Natural killer cell (primary cell): ENCODE measurements around the gene NFIA. TPM values are rescaled to one million over a fixed set of nuclear protein-coding genes. Genes with fewer than 3 reads are reported as not detected.

Experiments used
- ATAC-seq, 3 donors: fragments of 150-1000 bp in 2 of 3; fragments of 200-7000 bp in 1 of 3; cut with Tn5 transposase; 1 replicate in 1 of 3; 2 replicates in 2 of 3; pipeline ENCODE4 v1.10.0; 2021; ENCODE audit warnings: mild to moderate bottlenecking in 2 of 3, moderate library complexity in 2 of 3
- DNase-seq, 2 donors: peaks; one replicate each; pipeline versions ENCODE4 v3.0.0 to v3.0.0-alpha.2; 2013 to 2021; ENCODE audit warnings: mixed read lengths in 1 of 2
- H3K27ac ChIP-seq: one replicate; pipeline ENCODE4 v1.5.1; 2013; ENCODE audit warnings: mild to moderate bottlenecking, low read length
- H3K27me3 ChIP-seq: one replicate; pipeline ENCODE4 v1.6.1; 2013; ENCODE audit warnings: low read length; ENCODE audit not compliant: control insufficient read depth, insufficient read depth
- H3K36me3 ChIP-seq: one replicate; pipeline ENCODE4 v1.6.1; 2013; ENCODE audit warnings: low read length; ENCODE audit not compliant: control insufficient read depth, insufficient read depth
- H3K4me1 ChIP-seq: one replicate; pipeline ENCODE4 v1.6.1; 2013; ENCODE audit warnings: low read length; ENCODE audit not compliant: control insufficient read depth, insufficient read depth
- H3K4me3 ChIP-seq: one replicate; pipeline ENCODE4 v1.5.1; 2013; ENCODE audit warnings: low read length
- H3K9me3 ChIP-seq: one replicate; pipeline ENCODE4 v1.6.1; 2013; ENCODE audit warnings: low read length; ENCODE audit not compliant: control insufficient read depth, insufficient read depth
- H3K27ac Mint-ChIP-seq, 2 donors: one replicate each; pipeline ENCODE4 v1.8.0; 2022; ENCODE audit warnings: mild to moderate bottlenecking in 2 of 2, mixed read lengths in 2 of 2, moderate library complexity in 1 of 2
- H3K27me3 Mint-ChIP-seq, 2 donors: one replicate each; pipeline ENCODE4 v1.8.0; 2022; ENCODE audit warnings: low read depth in 2 of 2, mixed read lengths in 2 of 2
- H3K36me3 Mint-ChIP-seq: one replicate; pipeline ENCODE4 v1.8.0; 2022; ENCODE audit warnings: mixed read lengths
- H3K4me1 Mint-ChIP-seq, 2 donors: one replicate each; pipeline ENCODE4 v1.8.0; 2022; ENCODE audit warnings: mixed read lengths in 2 of 2
- H3K4me3 Mint-ChIP-seq: one replicate; pipeline ENCODE4 v1.8.0; 2022; ENCODE audit warnings: mild to moderate bottlenecking, moderate library complexity, mixed read lengths
- H3K9me3 Mint-ChIP-seq, 2 donors: one replicate each; pipeline ENCODE4 v1.8.0; 2022; ENCODE audit warnings: mixed read lengths in 2 of 2
- WGBS: methylation state at CpG from one replicate; pipeline ENCODE4 v1.1.7; 2013; ENCODE audit warnings: missing lambda C conversion rate; ENCODE audit not compliant: insufficient coverage; 5-methylcytosine and 5-hydroxymethylcytosine counted together
- intact Hi-C: fragments of 100-400 bp; cut with micrococcal nuclease; formaldehyde crosslinking; loops from one replicate; pipeline ENCODE4 v1.14.2; 2022
- total RNA-seq, 4 donors: library from RNA; stranded (reverse); fragments of 120-200 nt in 1 of 4; gene quantifications; one replicate each; pipeline versions ENCODE4 v1.2.3 to v1.2.4, GENCODE V29; 2013 to 2022
- TF ChIP-seq, protein P1 (sequence below): fragments of 200-600 bp; IDR thresholded peaks from one replicate; pipeline ENCODE4 v1.8.0; 2022; ENCODE audit warnings: antibody characterized with exemption

NFIA gene
- total RNA-seq, 3 donors from 2014 or later (not counting 1 experiment from before 2014, with no cell fraction given) = 3.5 to 6.5 (median 3.6) TPM

DNA sequence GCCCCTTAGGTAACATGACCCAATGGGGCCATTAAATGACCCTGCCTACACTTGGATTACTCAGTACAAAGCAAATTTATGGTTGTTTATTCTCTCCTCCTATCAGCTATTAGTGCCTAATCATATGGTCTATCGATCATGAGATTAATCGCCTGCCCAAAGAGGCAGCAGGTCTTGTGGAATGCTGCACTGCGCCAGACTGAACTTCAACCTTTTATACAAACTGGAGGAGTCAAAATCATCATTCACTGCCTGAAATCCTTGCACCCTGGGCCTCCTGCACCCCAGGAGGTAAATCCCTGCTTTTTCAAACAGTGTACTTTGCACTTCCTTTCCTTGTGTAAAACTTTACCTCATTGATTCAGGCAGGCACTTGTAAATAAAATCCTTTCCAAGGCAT lies 69.7 kb downstream of the NFIA start:
- no peak overlapping the region for H3K4me3 Mint-ChIP-seq
- no peak for DNase-seq
- H3K27me3 Mint-ChIP-seq = peaks cover 11 to 68% of the 10 kb centered on the region in 2 donors
- Histone ChIP-seq H3K27me3 (no peaks in the 10 kb centered on the region), H3K27ac (no peak overlapping the region), H3K4me3 (no peak overlapping the region), H3K36me3 (no peaks in the 10 kb centered on the region), H3K9me3 (no peaks in the 10 kb centered on the region), H3K4me1 (no peaks in the 10 kb centered on the region)
- 100% methylated on average over 3 of the region's 3 CpGs for WGBS
- TF ChIP-seq, protein P1, sequence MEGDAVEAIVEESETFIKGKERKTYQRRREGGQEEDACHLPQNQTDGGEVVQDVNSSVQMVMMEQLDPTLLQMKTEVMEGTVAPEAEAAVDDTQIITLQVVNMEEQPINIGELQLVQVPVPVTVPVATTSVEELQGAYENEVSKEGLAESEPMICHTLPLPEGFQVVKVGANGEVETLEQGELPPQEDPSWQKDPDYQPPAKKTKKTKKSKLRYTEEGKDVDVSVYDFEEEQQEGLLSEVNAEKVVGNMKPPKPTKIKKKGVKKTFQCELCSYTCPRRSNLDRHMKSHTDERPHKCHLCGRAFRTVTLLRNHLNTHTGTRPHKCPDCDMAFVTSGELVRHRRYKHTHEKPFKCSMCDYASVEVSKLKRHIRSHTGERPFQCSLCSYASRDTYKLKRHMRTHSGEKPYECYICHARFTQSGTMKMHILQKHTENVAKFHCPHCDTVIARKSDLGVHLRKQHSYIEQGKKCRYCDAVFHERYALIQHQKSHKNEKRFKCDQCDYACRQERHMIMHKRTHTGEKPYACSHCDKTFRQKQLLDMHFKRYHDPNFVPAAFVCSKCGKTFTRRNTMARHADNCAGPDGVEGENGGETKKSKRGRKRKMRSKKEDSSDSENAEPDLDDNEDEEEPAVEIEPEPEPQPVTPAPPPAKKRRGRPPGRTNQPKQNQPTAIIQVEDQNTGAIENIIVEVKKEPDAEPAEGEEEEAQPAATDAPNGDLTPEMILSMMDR = no peak
- no peaks in the 10 kb centered on the region for H3K9me3 Mint-ChIP-seq
- no peak overlapping the region for H3K27ac Mint-ChIP-seq
- H3K4me1 Mint-ChIP-seq = peaks cover 0 to 2% of the 10 kb centered on the region in 2 donors
- intact Hi-C loops = no loop called here
- H3K36me3 Mint-ChIP-seq = no peaks in the 10 kb centered on the region
- no peak for ATAC-seq

DNA sequence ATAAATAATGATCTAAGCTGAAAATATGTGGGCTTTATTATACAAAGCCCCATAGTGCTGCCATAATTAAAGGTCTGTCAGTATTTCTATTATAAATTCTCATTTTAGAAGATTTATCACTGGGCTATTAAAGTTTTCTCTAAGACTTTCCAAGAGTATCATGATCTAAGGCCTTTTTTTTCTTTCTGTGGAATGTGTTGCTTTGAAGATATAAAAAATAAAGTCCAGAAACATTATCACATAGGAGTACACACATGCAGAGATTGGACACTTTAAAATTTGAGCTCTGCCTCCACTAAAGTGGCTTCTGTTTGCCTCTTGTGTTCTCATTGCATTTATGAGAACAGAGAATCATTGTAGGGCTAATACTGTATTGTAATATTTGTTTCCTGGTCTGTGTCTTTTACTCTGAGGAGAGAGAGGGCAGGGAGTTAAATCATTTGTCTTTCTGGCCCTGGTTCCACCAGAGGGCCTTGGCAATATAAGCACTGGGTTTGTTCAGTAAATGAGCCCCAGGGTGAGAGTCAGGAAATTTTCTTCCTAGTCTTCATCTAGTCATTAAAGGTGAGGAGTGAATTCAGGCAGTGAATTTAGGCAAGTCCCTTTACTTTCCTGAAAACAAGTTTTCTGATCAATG lies 70.2 kb downstream of the NFIA start:
- Histone ChIP-seq H3K4me1 (no peaks in the 10 kb centered on the region), H3K27ac (no peak overlapping the region), H3K27me3 (no peaks in the 10 kb centered on the region), H3K9me3 (no peaks in the 10 kb centered on the region), H3K36me3 (no peaks in the 10 kb centered on the region), H3K4me3 (no peak overlapping the region)
- Mint-ChIP-seq H3K27me3 (peaks cover 11 to 68% of the 10 kb centered on the region in 2 donors), H3K9me3 (no peaks in the 10 kb centered on the region), H3K4me1 (peaks cover 0 to 7% of the 10 kb centered on the region in 2 donors), H3K36me3 (no peaks in the 10 kb centered on the region), H3K27ac (no peak overlapping the region), H3K4me3 (no peak overlapping the region)
- TF ChIP-seq, protein P1 = no peak
- intact Hi-C loops = no loop called here
- ATAC-seq = no peak
- no peak for DNase-seq

DNA sequence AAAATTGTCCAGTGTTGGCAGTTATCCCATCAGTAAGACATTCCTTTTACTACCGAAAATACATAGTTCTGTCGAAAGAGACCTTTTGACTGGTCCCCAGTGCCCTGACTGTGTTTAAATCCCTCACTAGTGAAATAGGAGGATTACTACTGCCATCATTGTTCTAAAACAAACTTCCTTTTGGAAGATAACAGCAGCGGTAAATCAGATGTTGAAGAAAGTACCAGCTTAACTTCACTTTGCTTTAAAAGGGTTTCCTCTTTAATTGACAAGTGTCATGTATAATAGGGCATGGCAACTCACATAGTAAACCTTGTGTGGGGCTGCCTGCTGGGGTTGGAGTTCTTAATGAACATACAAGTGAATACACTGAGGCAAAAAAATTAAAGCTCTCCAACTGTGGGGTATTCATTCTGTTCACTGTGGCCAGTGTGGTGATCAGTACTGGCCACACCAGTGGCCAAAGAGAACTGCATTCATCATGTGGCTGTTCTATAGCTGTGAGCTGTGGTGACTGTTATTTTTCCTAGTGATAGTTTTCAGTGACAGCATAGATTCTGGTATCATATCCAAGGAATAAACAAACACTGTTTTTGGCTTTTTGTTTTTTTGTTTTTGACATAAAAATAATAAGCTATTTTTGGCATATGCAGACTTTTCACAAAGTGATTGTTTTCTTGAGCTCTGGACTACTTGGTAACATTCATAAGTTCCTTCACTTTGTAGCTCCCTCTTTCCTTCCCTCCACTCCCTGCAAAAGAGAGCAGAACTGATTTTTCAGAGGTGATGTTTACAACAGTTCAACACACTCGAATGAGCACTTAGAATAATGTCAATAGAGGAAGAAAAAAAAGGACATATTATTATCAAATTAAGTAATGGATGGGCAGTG lies 74.5 kb downstream of the NFIA start:
- ATAC-seq (no peak), DNase-seq (no peak)
- Histone ChIP-seq H3K4me3 (no peak overlapping the region), H3K36me3 (no peaks in the 10 kb centered on the region), H3K4me1 (no peaks in the 10 kb centered on the region), H3K27ac (no peak overlapping the region), H3K27me3 (no peaks in the 10 kb centered on the region), H3K9me3 (no peaks in the 10 kb centered on the region)
- Mint-ChIP-seq H3K9me3 (no peaks in the 10 kb centered on the region), H3K36me3 (no peaks in the 10 kb centered on the region), H3K27me3 (peaks cover 9 to 52% of the 10 kb centered on the region in 2 donors), H3K27ac (no peak overlapping the region), H3K4me3 (no peak overlapping the region), H3K4me1 (peaks cover 5 to 11% of the 10 kb centered on the region in 2 donors)
- TF ChIP-seq, protein P1 = no peak
- WGBS = 96% methylated on average over 3 of the region's 4 CpGs
- intact Hi-C loops = no loop called here
